NB4 (cell line): ENCODE measurements around the gene LSAMP.

Experiments used
- MAX ChIP-seq: IDR thresholded peaks from 2 replicates; pipeline ENCODE4 v1.6.1; 2011; ENCODE audit warnings: low read depth, low read length
- MYC ChIP-seq: IDR thresholded peaks from 2 replicates; pipeline ENCODE4 v1.6.1; 2011; ENCODE audit warnings: low read depth, low read length
- TF ChIP-seq, protein P1 (sequence below): IDR thresholded peaks from one replicate; pipeline ENCODE4 v1.5.1; 2012; ENCODE audit warnings: low read depth, low read length

DNA sequence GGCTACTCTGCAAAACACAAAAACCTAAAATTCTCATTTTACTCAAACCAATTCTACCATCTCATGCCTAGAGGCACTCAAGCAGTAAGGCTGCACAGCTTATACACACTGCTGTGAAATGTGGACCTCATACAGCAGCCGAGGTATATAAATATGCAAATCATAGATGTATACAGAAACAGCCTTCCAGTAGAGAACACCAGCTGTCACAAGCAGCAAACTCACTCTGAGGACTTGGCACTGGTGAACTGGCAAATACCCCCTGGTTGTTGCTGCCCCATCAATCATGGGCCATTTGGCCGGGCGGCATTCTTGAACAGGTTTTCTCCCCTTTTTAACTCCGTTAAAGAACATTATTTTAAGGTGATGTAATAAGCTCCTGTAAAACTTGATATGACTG lies 378.0 kb downstream of the LSAMP start:
- TF ChIP-seq MYC, result no peak
- TF ChIP-seq, protein P1, sequence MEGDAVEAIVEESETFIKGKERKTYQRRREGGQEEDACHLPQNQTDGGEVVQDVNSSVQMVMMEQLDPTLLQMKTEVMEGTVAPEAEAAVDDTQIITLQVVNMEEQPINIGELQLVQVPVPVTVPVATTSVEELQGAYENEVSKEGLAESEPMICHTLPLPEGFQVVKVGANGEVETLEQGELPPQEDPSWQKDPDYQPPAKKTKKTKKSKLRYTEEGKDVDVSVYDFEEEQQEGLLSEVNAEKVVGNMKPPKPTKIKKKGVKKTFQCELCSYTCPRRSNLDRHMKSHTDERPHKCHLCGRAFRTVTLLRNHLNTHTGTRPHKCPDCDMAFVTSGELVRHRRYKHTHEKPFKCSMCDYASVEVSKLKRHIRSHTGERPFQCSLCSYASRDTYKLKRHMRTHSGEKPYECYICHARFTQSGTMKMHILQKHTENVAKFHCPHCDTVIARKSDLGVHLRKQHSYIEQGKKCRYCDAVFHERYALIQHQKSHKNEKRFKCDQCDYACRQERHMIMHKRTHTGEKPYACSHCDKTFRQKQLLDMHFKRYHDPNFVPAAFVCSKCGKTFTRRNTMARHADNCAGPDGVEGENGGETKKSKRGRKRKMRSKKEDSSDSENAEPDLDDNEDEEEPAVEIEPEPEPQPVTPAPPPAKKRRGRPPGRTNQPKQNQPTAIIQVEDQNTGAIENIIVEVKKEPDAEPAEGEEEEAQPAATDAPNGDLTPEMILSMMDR, result no peak
- TF ChIP-seq MAX, result no peak
